H1 (cell line): ENCODE data around the gene SH3D19. TPM values are rescaled to one million over a fixed set of nuclear protein-coding genes. Genes with fewer than 3 reads are reported as not detected.

Experiments used
- CTCF ChIA-PET: fragments of 300-600 bp; sonication (Branson Sonifier 250); formaldehyde crosslinking; loops from one replicate; lab custom pipeline; 2021; ENCODE audit not compliant: partially characterized antibody; lab: Charles Lee
- POLR2A ChIA-PET: fragments of 300-600 bp; sonication (Branson Sonifier 250); formaldehyde crosslinking; loops from one replicate; lab custom pipeline; 2021; ENCODE audit warnings: inconsistent platforms; ENCODE audit not compliant: partially characterized antibody; lab: Charles Lee
- DNase-seq, 2 experiments: peaks; one replicate each; pipeline versions ENCODE4 v3.0.0 to v3.0.0-alpha.2; 2010 to 2022; ENCODE audit warnings: low spot score in 2 of 2, low read depth in 1 of 2, mixed read lengths in 1 of 2
- FAIRE-seq: peaks from 2 replicates; lab custom pipeline; 2011; peaks lifted over from hg19 to GRCh38; lab: Jason Lieb, UNC
- H2AFZ ChIP-seq: 2 replicates; pipeline ENCODE4 v1.8.1; 2012; ENCODE audit warnings: low read length, inconsistent platforms
- H2AK5ac ChIP-seq: 2 replicates; pipeline ENCODE4 v1.6.1; 2013; ENCODE audit warnings: low read depth, low read length
- H2BK120ac ChIP-seq: replicated peaks from 2 replicates; pipeline ENCODE3; 2013; ENCODE audit warnings: low read depth, low read length, inconsistent platforms
- H2BK12ac ChIP-seq: 2 replicates; pipeline ENCODE4 v1.6.1; 2013; ENCODE audit warnings: low read depth, low read length
- H2BK15ac ChIP-seq: 2 replicates; pipeline ENCODE4 v1.6.1; 2013; ENCODE audit warnings: low read length
- H2BK20ac ChIP-seq: 2 replicates; pipeline ENCODE4 v1.6.1; 2013; ENCODE audit warnings: low read length
- H2BK5ac ChIP-seq: 2 replicates; pipeline ENCODE4 v1.6.1; 2013; ENCODE audit warnings: low read depth, low read length
- H3K14ac ChIP-seq: 2 replicates; pipeline ENCODE4 v1.6.1; 2013; ENCODE audit warnings: inconsistent platforms; ENCODE audit not compliant: insufficient read length
- H3K18ac ChIP-seq: 2 replicates; pipeline ENCODE4 v1.6.1; 2013; ENCODE audit warnings: low read length; ENCODE audit errors: extremely low read depth
- H3K23ac ChIP-seq: 2 replicates; pipeline ENCODE4 v1.6.1; 2013; ENCODE audit warnings: inconsistent platforms; ENCODE audit not compliant: insufficient read length
- H3K23me2 ChIP-seq: 2 replicates; pipeline ENCODE4 v1.6.1; 2013; ENCODE audit warnings: low read depth, low read length
- H3K27ac ChIP-seq: 2 replicates; pipeline ENCODE4 v1.6.1; 2011; ENCODE audit warnings: low read depth, low read length, inconsistent platforms
- H3K27me3 ChIP-seq, 4 experiments: replicated peaks in 1 of 4; 1 replicate in 1 of 4; 2 replicates in 3 of 4; pipeline versions ENCODE4 v1.6.1 to v1.8.1; 2011 to 2013; ENCODE audit warnings: low read length in 3 of 4, mild to moderate bottlenecking in 3 of 4, inconsistent platforms in 2 of 4, mixed read lengths in 2 of 4, moderate library complexity in 1 of 4; ENCODE audit not compliant: control insufficient read depth in 3 of 4, insufficient read depth in 3 of 4; ENCODE audit errors: extremely low read depth in 1 of 4
- H3K36me3 ChIP-seq, 4 experiments: 2 replicates each; pipeline versions ENCODE4 v1.6.1 to v1.8.1; 2011 to 2013; ENCODE audit warnings: mild to moderate bottlenecking in 4 of 4, low read length in 3 of 4, moderate library complexity in 2 of 4, control low read depth in 1 of 4, inconsistent platforms in 1 of 4; ENCODE audit not compliant: insufficient read depth in 4 of 4, control insufficient read depth in 2 of 4
- H3K4ac ChIP-seq: replicated peaks from 2 replicates; pipeline ENCODE3; 2013; ENCODE audit warnings: low read length, low read depth, mixed read lengths, inconsistent platforms; ENCODE audit not compliant: insufficient read length
- H3K4me1 ChIP-seq, 4 experiments: replicated peaks in 1 of 4; 1 replicate in 1 of 4; 2 replicates in 3 of 4; pipeline versions ENCODE4 v1.6.1 to v1.8.1; 2011 to 2013; ENCODE audit warnings: low read length in 3 of 4, inconsistent platforms in 2 of 4, mixed read lengths in 1 of 4; ENCODE audit not compliant: insufficient read depth in 4 of 4, control insufficient read depth in 3 of 4
- H3K4me2 ChIP-seq, 2 experiments: 2 replicates each; pipeline versions ENCODE4 v1.6.1 to v1.8.1; 2011 to 2013; ENCODE audit warnings: low read depth in 2 of 2, low read length in 2 of 2, control low read depth in 1 of 2, inconsistent platforms in 1 of 2, mild to moderate bottlenecking in 1 of 2; ENCODE audit not compliant: insufficient read depth in 1 of 2
- H3K4me3 ChIP-seq, 4 experiments: fragments of 200-600, 300-600 bp in 1 of 4; sonication (generic), shearing (Covaris generic), sonication (Bioruptor Twin) in 1 of 4; 2 replicates each; pipeline versions ENCODE4 v1.5.1 to v1.8.1; 2011 to 2016; ENCODE audit warnings: low read length in 4 of 4, low read depth in 3 of 4, control low read depth in 2 of 4, inconsistent platforms in 2 of 4, mild to moderate bottlenecking in 2 of 4, mixed read lengths in 1 of 4, moderate library complexity in 1 of 4; ENCODE audit not compliant: insufficient read depth in 2 of 4; ENCODE audit errors: extremely low read depth in 1 of 4
- H3K56ac ChIP-seq: replicated peaks from 2 replicates; pipeline ENCODE3; 2013; ENCODE audit warnings: low read depth, mild to moderate bottlenecking, mixed read lengths, low read length, inconsistent platforms; ENCODE audit not compliant: insufficient read length
- H3K79me1 ChIP-seq: 2 replicates; pipeline ENCODE4 v1.6.1; 2013; ENCODE audit warnings: low read depth, low read length, control low read depth
- H3K79me2 ChIP-seq, 2 experiments: 2 replicates each; pipeline versions ENCODE4 v1.6.1 to v1.8.1; 2012 to 2013; ENCODE audit warnings: low read length in 2 of 2, mild to moderate bottlenecking in 2 of 2, inconsistent platforms in 1 of 2; ENCODE audit not compliant: insufficient read depth in 2 of 2, control insufficient read depth in 1 of 2
- H3K9ac ChIP-seq, 4 experiments: replicated peaks in 1 of 4; 1 replicate in 1 of 4; 2 replicates in 3 of 4; pipeline versions ENCODE4 v1.6.1 to v1.8.1; 2011 to 2013; ENCODE audit warnings: low read depth in 3 of 4, low read length in 3 of 4, control low read depth in 2 of 4, mild to moderate bottlenecking in 2 of 4, moderate library complexity in 2 of 4, inconsistent platforms in 1 of 4; ENCODE audit errors: extremely low read depth in 1 of 4
- H3K9me3 ChIP-seq, 2 experiments: 2 replicates each; pipeline versions ENCODE4 v1.6.1 to v1.8.1; 2012 to 2013; ENCODE audit warnings: mild to moderate bottlenecking in 2 of 2, moderate library complexity in 2 of 2, control low read depth in 1 of 2, inconsistent platforms in 1 of 2, low read depth in 1 of 2, low read length in 1 of 2, mixed read lengths in 1 of 2; ENCODE audit not compliant: insufficient read depth in 2 of 2
- H4K20me1 ChIP-seq, 2 experiments: replicated peaks in 1 of 2; 2 replicates each; pipeline versions ENCODE3 to v1.8.1; 2011 to 2013; ENCODE audit warnings: inconsistent platforms in 2 of 2, low read length in 2 of 2, mild to moderate bottlenecking in 1 of 2; ENCODE audit not compliant: insufficient read depth in 2 of 2, control insufficient read depth in 1 of 2
- H4K5ac ChIP-seq: 2 replicates; pipeline ENCODE4 v1.6.1; 2013; ENCODE audit warnings: low read length, low read depth, mixed read lengths, inconsistent platforms; ENCODE audit not compliant: insufficient read length
- H4K8ac ChIP-seq: 2 replicates; pipeline ENCODE4 v1.8.0; 2013; ENCODE audit warnings: mild to moderate bottlenecking, moderate library complexity, low read length, inconsistent platforms; ENCODE audit not compliant: insufficient read depth; ENCODE audit errors: extremely low read depth
- H4K91ac ChIP-seq: replicated peaks from 2 replicates; pipeline ENCODE3; 2013; ENCODE audit warnings: low read length, mixed read lengths, inconsistent platforms; ENCODE audit not compliant: insufficient read length
- WGBS, 2 experiments: shearing (Covaris generic) in 1 of 2; methylation state at CpG; one replicate each; pipeline versions ENCODE4 v1.1.6 to v1.1.7; 2013 to 2015; ENCODE audit warnings: low lambda C conversion rate in 2 of 2, mixed read lengths in 2 of 2, inconsistent platforms in 1 of 2, low coverage in 1 of 2, missing lambda C conversion rate in 1 of 2; ENCODE audit not compliant: insufficient replicate concordance in 2 of 2, insufficient coverage in 1 of 2, insufficient read length in 1 of 2; ENCODE audit errors: extremely low coverage in 1 of 2, missing lambda C conversion rate in 1 of 2; 5-methylcytosine and 5-hydroxymethylcytosine counted together
- polyA plus RNA-seq, 7 experiments: library from polyadenylated mRNA; depleted of rRNA in 3 of 7; stranded (reverse) in 5 of 7; unstranded in 2 of 7; fragments of >200 nt in 5 of 7; fragments of 200-250 nt in 2 of 7; gene quantifications; 1 replicate in 5 of 7; 2 replicates in 1 of 7; 4 replicates in 1 of 7; pipeline versions ENCODE4 v1.2.1 to v1.2.3, GENCODE V29; 2011 to 2013; ENCODE audit warnings: missing spikeins in 2 of 7, mixed read lengths in 2 of 7
- total RNA-seq: library from RNA; stranded (reverse); fragmentation: NEBNext Ultra II Directional; extraction: Animal tissue kit (Norgen Biotek cat#: 25700); gene quantifications from 2 replicates; pipeline ENCODE4 v1.2.1, GENCODE V29; 2021

Gene SH3D19
- total and polyA plus RNA-seq, 2 of the 8 experiments (the other 6 are each of a cell fraction or from before 2014, with no cell fraction given) = 11.7 to 51.3 TPM

- peaks cover 3% of the 10 kb centered on the region; the same call in 1 of the 2 replicates for H3K79me1 ChIP-seq
- H3K79me2 ChIP-seq = peaks cover 3 to 92% of the 10 kb centered on the region in 2 experiments; a peak in 3 of 4 replicates
- H4K8ac ChIP-seq = no peak overlapping the region
- H3K4me2 ChIP-seq = no peak overlapping the region
- H3K9ac ChIP-seq = no peak overlapping the region
- H2BK20ac ChIP-seq = no peak overlapping the region
- peaks cover 0 to 7% (median 2%) of the 10 kb centered on the region in 4 experiments; a peak in 2 of 7 replicates for H3K4me1 ChIP-seq
- no peak overlapping the region for H4K5ac ChIP-seq
- no peak overlapping the region for H2BK15ac ChIP-seq
- no peak overlapping the region for H2AFZ ChIP-seq
- ChIA-PET POLR2A (interaction anchor here (0.6 to 4.6 kb wide), 4 partner anchors 9 to 400 kb away, joined by 3 to 30 read pairs (median 3); partner anchors contain the start of genes PRSS48 and SH3D19), CTCF (interaction anchor here (1.0 to 2.7 kb wide), 3 partner anchors 10 to 38 kb away, joined by 3 to 10 read pairs (median 4); partner anchors contain the start of gene PRSS48)
- H2BK12ac ChIP-seq = no peak overlapping the region
- H3K9me3 ChIP-seq = no peaks in the 10 kb centered on the region
- H3K27ac ChIP-seq = no peak overlapping the region
- peaks cover 0 to 1% of the 10 kb centered on the region in 2 experiments for H4K20me1 ChIP-seq
- H2BK120ac ChIP-seq = no peak overlapping the region
- H3K56ac ChIP-seq = no peak overlapping the region
- WGBS, 2 experiments = 87% methylated on average over 1 of the region's 1 CpG; no CpG with 5 or more reads in 1 of the 2 experiments
- H2AK5ac ChIP-seq = no peak overlapping the region
- H3K4ac ChIP-seq = no peak overlapping the region
- H3K36me3 ChIP-seq = no peaks in the 10 kb centered on the region; a peak in 1 of 8 replicates
- no peak overlapping the region for H3K14ac ChIP-seq
- H3K4me3 ChIP-seq = no peak overlapping the region
- H3K27me3 ChIP-seq = no peaks in the 10 kb centered on the region
- no peak overlapping the region for H4K91ac ChIP-seq
- FAIRE-seq = no peak
- DNase-seq = no peak
- H3K18ac ChIP-seq = no peak overlapping the region
- H2BK5ac ChIP-seq = no peak overlapping the region
- H3K23me2 ChIP-seq = no peaks in the 10 kb centered on the region
- H3K23ac ChIP-seq = no peak overlapping the region
Measured at GRCh38 chr4:151314479-151314878, 10.9 kb downstream of the SH3D19 start.
